HepG2 (cell line): Measurements from ENCODE around the gene LIME1. TPM values are rescaled to one million over a fixed set of nuclear protein-coding genes. Genes with fewer than 3 reads are reported as not detected.

Experiments
- ATAC-seq: fragments of 200-7000 bp; cut with Tn5 transposase; 3 replicates; pipeline ENCODE4 v1.9.1; 2020; ENCODE audit warnings: mild to moderate bottlenecking, moderate library complexity
- BruUV-seq: library from RNA; stranded (reverse); fragments of 400-500 nt; replicated peaks from 2 replicates; lab custom pipeline; 2021; lab: Mats Ljungman, UMichigan
- CTCF ChIA-PET: fragments of 300-600 bp; formaldehyde crosslinking; extraction: SDS; loops from one replicate; lab custom pipeline; 2021; ENCODE audit warnings: low total read pairs, inconsistent platforms, low intra/inter-chr PET ratio; lab: Yijun Ruan, JAX
- POLR2A ChIA-PET: fragments of 350-600 bp; sonication (Branson Sonifier 250); formaldehyde crosslinking; loops from one replicate; lab custom pipeline; 2020; ENCODE audit warnings: antibody characterized with exemption, inconsistent platforms; lab: Yijun Ruan, JAX
- DNase-seq: peaks from one replicate; pipeline ENCODE4 v3.0.0-alpha.2; 2015; ENCODE audit warnings: low spot score
- FAIRE-seq: peaks from 3 replicates; lab custom pipeline; 2011; peaks lifted over from hg19 to GRCh38; lab: Jason Lieb, UNC
- H2AFZ ChIP-seq: one replicate; pipeline ENCODE4 v1.6.1; 2011; ENCODE audit warnings: low read length, inconsistent platforms
- H3K27ac ChIP-seq: fragments of 300-600 bp; 3 replicates; pipeline ENCODE4 v1.8.0; 2011; ENCODE audit warnings: mixed run types, mild to moderate bottlenecking, mixed read lengths, low read length, inconsistent platforms; ENCODE audit not compliant: insufficient read depth; ENCODE audit errors: extremely low read length
- H3K27me3 ChIP-seq, 2 experiments: fragments of 200-600 bp in 1 of 2; 2 replicates in 1 of 2; 3 replicates in 1 of 2; pipeline versions ENCODE4 v1.6.0 to v1.8.0; 2011; ENCODE audit warnings: low read length in 2 of 2, mild to moderate bottlenecking in 2 of 2, moderate library complexity in 2 of 2, inconsistent platforms in 1 of 2; ENCODE audit not compliant: insufficient read depth in 2 of 2, control insufficient read depth in 1 of 2
- H3K36me3 ChIP-seq, 2 experiments: fragments of 200-600 bp in 1 of 2; replicated peaks in 1 of 2; 2 replicates in 1 of 2; 3 replicates in 1 of 2; pipeline versions ENCODE4 v1.5.1 to v1.8.0; 2011; ENCODE audit warnings: low read length in 2 of 2, inconsistent platforms in 1 of 2; ENCODE audit not compliant: insufficient read depth in 2 of 2, control insufficient read depth in 1 of 2
- H3K4me1 ChIP-seq: 2 replicates; pipeline ENCODE4 v1.5.1; 2012; ENCODE audit warnings: low read length, inconsistent platforms; ENCODE audit not compliant: insufficient read depth
- H3K4me2 ChIP-seq: 2 replicates; pipeline ENCODE4 v1.6.0; 2011; ENCODE audit warnings: low read depth, low read length, inconsistent platforms
- H3K4me3 ChIP-seq, 3 experiments: fragments of 200-600 bp in 1 of 3; sonication (generic), shearing (Covaris generic) in 1 of 3; replicated peaks in 1 of 3; 2 replicates each; pipeline ENCODE4 v1.5.1; 2011 to 2016; ENCODE audit warnings: low read length in 3 of 3, inconsistent platforms in 2 of 3, low read depth in 2 of 3, mild to moderate bottlenecking in 2 of 3, control low read depth in 1 of 3, mixed read lengths in 1 of 3; ENCODE audit not compliant: insufficient read depth in 1 of 3
- H3K79me2 ChIP-seq: one replicate; pipeline ENCODE4 v1.6.1; 2011; ENCODE audit warnings: low read length, inconsistent platforms; ENCODE audit not compliant: insufficient read depth
- H3K9ac ChIP-seq: 2 replicates; pipeline ENCODE4 v1.6.0; 2011; ENCODE audit warnings: mild to moderate bottlenecking, low read depth, low read length, inconsistent platforms; ENCODE audit not compliant: insufficient read depth
- H3K9me3 ChIP-seq: 2 replicates; pipeline ENCODE4 v1.5.1; 2012; ENCODE audit warnings: mild to moderate bottlenecking, low read length
- H4K20me1 ChIP-seq: 2 replicates; pipeline ENCODE4 v1.6.0; 2011; ENCODE audit warnings: inconsistent platforms, mild to moderate bottlenecking, low read length, moderate library complexity; ENCODE audit not compliant: insufficient read depth
- CSRNP1 ChIP-seq: sonication (generic); formaldehyde crosslinking; IDR thresholded peaks from 2 replicates; pipeline ENCODE4 v1.8.1; 2023; ENCODE audit warnings: mild to moderate bottlenecking, missing genetic modification reagents
- DR1 ChIP-seq: sonication (generic); formaldehyde crosslinking; IDR thresholded peaks from 2 replicates; pipeline ENCODE4 v1.8.0; 2021; ENCODE audit warnings: mild to moderate bottlenecking, missing genetic modification reagents, inconsistent platforms
- DZIP1 ChIP-seq: sonication (generic); formaldehyde crosslinking; IDR thresholded peaks from 2 replicates; pipeline ENCODE4 v1.5.0; 2020; ENCODE audit warnings: mild to moderate bottlenecking, missing genetic modification reagents
- HNRNPK ChIP-seq: fragments of 200-400 bp; formaldehyde crosslinking; IDR thresholded peaks from 2 replicates; pipeline ENCODE4 v1.6.1; 2018; ENCODE audit warnings: low read length, low read depth, moderate library complexity, mild to moderate bottlenecking; ENCODE audit not compliant: poor library complexity, severe bottlenecking
- HOXA3 ChIP-seq: sonication (generic); formaldehyde crosslinking; IDR thresholded peaks from 2 replicates; pipeline ENCODE4 v1.5.0; 2020; ENCODE audit warnings: missing genetic modification reagents
- LCORL ChIP-seq, 2 experiments: fragments of 450-650 bp in 1 of 2; sonication (generic) in 1 of 2; formaldehyde crosslinking in 1 of 2; IDR thresholded peaks; 2 replicates each; pipeline versions ENCODE4 v1.5.0 to v1.6.1; 2017 to 2020; ENCODE audit warnings: antibody characterized with exemption in 1 of 2, missing genetic modification reagents in 1 of 2
- MXD1 ChIP-seq: sonication (generic); formaldehyde crosslinking; IDR thresholded peaks from 2 replicates; pipeline ENCODE4 v1.4.0; 2020; ENCODE audit warnings: mild to moderate bottlenecking, missing genetic modification reagents
- RFX1 ChIP-seq: fragments of 450-650 bp; IDR thresholded peaks from 2 replicates; pipeline ENCODE4 v1.6.1; 2017
- THAP8 ChIP-seq: sonication (generic); formaldehyde crosslinking; IDR thresholded peaks from 2 replicates; pipeline ENCODE4 v1.5.1; 2020; ENCODE audit warnings: missing genetic modification reagents, mild to moderate bottlenecking, borderline replicate concordance
- ZFYVE20 ChIP-seq: sonication (generic); formaldehyde crosslinking; IDR thresholded peaks from 2 replicates; pipeline ENCODE4 v1.8.0; 2023; ENCODE audit warnings: low read depth, mild to moderate bottlenecking, moderate library complexity, missing genetic modification reagents, borderline replicate concordance
- ZHX1 ChIP-seq: sonication (generic); formaldehyde crosslinking; IDR thresholded peaks from 2 replicates; pipeline ENCODE4 v1.8.1; 2022; ENCODE audit warnings: low read depth, mild to moderate bottlenecking, missing genetic modification reagents
- ZNF225 ChIP-seq: sonication (generic); formaldehyde crosslinking; IDR thresholded peaks from 2 replicates; pipeline ENCODE4 v1.4.0; 2020; ENCODE audit warnings: mild to moderate bottlenecking, missing genetic modification reagents
- WGBS: methylation state at CpG from one replicate; pipeline ENCODE4 v1.1.6; 2017; ENCODE audit warnings: low lambda C conversion rate; 5-methylcytosine and 5-hydroxymethylcytosine counted together
- in situ Hi-C: cut with HindIII; loops from 2 replicates; pipeline ENCODE4 v1.10.0; 2017; ENCODE audit warnings: low pct_unique_long_range_greater_than_20kb; ENCODE audit not compliant: extremely low pct_ligation_motif_present
- intact Hi-C: fragments of 100-400 bp; cut with micrococcal nuclease; formaldehyde crosslinking; loops from one replicate; pipeline ENCODE4 v1.10.0; 2022; ENCODE audit not compliant: unreplicated experiment
- polyA plus RNA-seq, 8 experiments: library from polyadenylated mRNA; depleted of rRNA in 3 of 8; stranded (reverse) in 7 of 8; unstranded in 1 of 8; fragments of >200 nt; fragmentation: Illumina TruSeq in 4 of 8; extraction: Trizol in 4 of 8; gene quantifications; 2 replicates each; pipeline versions ENCODE4 v1.2.1 to v1.2.3, GENCODE V29; 2011 to 2016; ENCODE audit warnings: low read depth in 4 of 8, missing spikeins in 1 of 8, mixed read lengths in 1 of 8; ENCODE audit not compliant: insufficient read depth in 1 of 8
- total RNA-seq, 5 experiments: library from RNA; depleted of rRNA; stranded (reverse); fragments of >200 nt; fragmentation: Illumina TruSeq; extraction: Trizol; gene quantifications; 2 replicates each; pipeline ENCODE4 v1.2.3, GENCODE V29; 2016; ENCODE audit warnings: low read depth in 1 of 5

LIME1 gene
- total and polyA plus RNA-seq, 2 of the 13 experiments (the other 11 are each of a cell fraction or from before 2014, with no cell fraction given) = 13.0 to 61.5 TPM

GRCh38 chr20:63746751-63747315 lies 10.4 kb downstream of the LIME1 start:
- H3K9me3 ChIP-seq = no peaks in the 10 kb centered on the region
- H3K4me1 ChIP-seq = peaks cover 78% of the 10 kb centered on the region
- H3K36me3 ChIP-seq = peaks cover 16 to 20% of the 10 kb centered on the region in 2 experiments; a peak in 4 of 5 replicates
- in situ Hi-C loops = no loop called here
- no peak overlapping the region for H3K9ac ChIP-seq
- H2AFZ ChIP-seq = no peak overlapping the region
- 92% methylated on average over 46 of the region's 47 CpGs for WGBS
- H3K4me3 ChIP-seq = no peak overlapping the region; a peak in 1 of 6 replicates
- ATAC-seq (peak; percentile 1), FAIRE-seq (no peak), DNase-seq (no peak)
- no peaks in the 10 kb centered on the region for H4K20me1 ChIP-seq
- BruUV-seq = no TSS peak
- ChIA-PET POLR2A (interaction anchor here (1.2 to 5.1 kb wide), 2 partner anchors 9 to 39 kb away, joined by 4 to 28 read pairs; partner anchors contain the start of genes ARFRP1, LIME1, SLC2A4RG and ZGPAT), CTCF (no interaction called here)
- no peak overlapping the region for H3K27ac ChIP-seq
- H3K4me2 ChIP-seq = peak overlapping the region; percentile 16; the same call in 1 of the 2 replicates
- intact Hi-C loops = loop anchor here (10.0 kb wide), 1 partner anchor 118 kb away; the partner anchor contains the start of genes ABHD16B and TPD52L2
- H3K27me3 ChIP-seq = no peaks in the 10 kb centered on the region
- H3K79me2 ChIP-seq = peaks cover 2% of the 10 kb centered on the region
- 0 out of 2 replicates have a peak, but pooled peaks have one; percentile 21 for TF ChIP-seq ZNF225 (CRISPR knock-in tag)
- TF ChIP-seq DZIP1 (CRISPR knock-in tag) = no peak
- TF ChIP-seq DR1 (CRISPR knock-in tag) = 0 out of 2 replicates have a peak, but pooled peaks have one; percentile 43
- peak; percentile 16; the same call in 1 of the 2 replicates for TF ChIP-seq HOXA3 (CRISPR knock-in tag)
- TF ChIP-seq ZHX1 (CRISPR knock-in tag) = peak; percentile 65; the same call in 1 of the 2 replicates
- TF ChIP-seq MXD1 (CRISPR knock-in tag) = 0 out of 2 replicates have a peak, but pooled peaks have one; percentile 1
- TF ChIP-seq HNRNPK = peak; percentile 37
- TF ChIP-seq THAP8 (CRISPR knock-in tag) = no peak
- TF ChIP-seq RFX1 = no peak
- no peak for TF ChIP-seq LCORL (IDR thresholded peaks at IDR 0.05)
- no peak for TF ChIP-seq LCORL (CRISPR knock-in tag; IDR thresholded peaks at IDR 0.05)
- TF ChIP-seq CSRNP1 (CRISPR knock-in tag) = no peak
- TF ChIP-seq ZFYVE20 = 0 out of 2 replicates have a peak, but pooled peaks have one; percentile 49
